Measurements from ENCODE around the gene KCTD5. TPM values are rescaled to one million over a fixed set of nuclear protein-coding genes. Genes with fewer than 3 reads are reported as not detected.
"Not testable (repeated sequence)": the region's sequence is repeated elsewhere in the genome, so short reads cannot be mapped to it uniquely, and the experiment has no call there.

Gene KCTD5
- total RNA-seq, 1 donor from 2014 or later = 27.2 TPM

DNA sequence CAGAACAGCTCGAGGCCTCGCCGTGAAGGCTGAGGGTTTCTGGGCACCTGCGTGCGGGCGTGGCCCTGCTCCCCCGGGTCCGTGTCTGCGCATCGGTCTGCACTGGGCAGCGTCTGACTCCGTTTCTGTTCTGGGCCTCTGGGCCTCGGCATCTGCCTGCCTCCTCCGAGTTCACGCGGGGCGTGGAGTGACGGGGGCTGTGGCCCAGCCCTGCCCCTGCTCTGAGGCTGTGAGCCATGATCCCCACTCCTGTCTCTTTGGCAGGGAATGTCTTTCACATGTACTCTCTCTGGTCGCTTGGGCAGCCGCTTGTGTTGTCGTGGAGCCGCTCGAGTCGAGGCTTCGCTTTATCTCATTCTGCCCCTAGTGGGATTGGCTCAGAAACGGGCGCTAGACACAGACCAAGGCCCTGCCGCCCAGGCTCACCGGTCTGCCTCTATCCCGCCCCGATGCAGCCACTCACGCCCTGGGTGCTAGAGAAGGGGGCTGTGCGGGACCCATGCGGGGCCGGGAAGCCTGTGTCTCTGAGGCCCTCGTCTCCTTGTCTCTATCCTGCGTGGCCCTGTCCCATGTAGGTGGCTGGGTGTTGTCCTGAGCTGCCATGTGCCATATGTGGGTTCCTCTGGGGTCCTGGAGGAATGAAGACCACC is 14.4 kb downstream of the KCTD5 start:
- DNase-seq (ENCODE audit: low read depth, low spot score) = not testable (repeated sequence)

GRCh38 chr16:2697401-2697948 is 15.2 kb downstream of the KCTD5 start:
- DNase-seq (ENCODE audit: low read depth, low spot score) = no peak

GRCh38 chr16:2698103-2698870 is 16.0 kb downstream of the KCTD5 start:
- DNase-seq (ENCODE audit: low read depth, low spot score) = no peak

DNA sequence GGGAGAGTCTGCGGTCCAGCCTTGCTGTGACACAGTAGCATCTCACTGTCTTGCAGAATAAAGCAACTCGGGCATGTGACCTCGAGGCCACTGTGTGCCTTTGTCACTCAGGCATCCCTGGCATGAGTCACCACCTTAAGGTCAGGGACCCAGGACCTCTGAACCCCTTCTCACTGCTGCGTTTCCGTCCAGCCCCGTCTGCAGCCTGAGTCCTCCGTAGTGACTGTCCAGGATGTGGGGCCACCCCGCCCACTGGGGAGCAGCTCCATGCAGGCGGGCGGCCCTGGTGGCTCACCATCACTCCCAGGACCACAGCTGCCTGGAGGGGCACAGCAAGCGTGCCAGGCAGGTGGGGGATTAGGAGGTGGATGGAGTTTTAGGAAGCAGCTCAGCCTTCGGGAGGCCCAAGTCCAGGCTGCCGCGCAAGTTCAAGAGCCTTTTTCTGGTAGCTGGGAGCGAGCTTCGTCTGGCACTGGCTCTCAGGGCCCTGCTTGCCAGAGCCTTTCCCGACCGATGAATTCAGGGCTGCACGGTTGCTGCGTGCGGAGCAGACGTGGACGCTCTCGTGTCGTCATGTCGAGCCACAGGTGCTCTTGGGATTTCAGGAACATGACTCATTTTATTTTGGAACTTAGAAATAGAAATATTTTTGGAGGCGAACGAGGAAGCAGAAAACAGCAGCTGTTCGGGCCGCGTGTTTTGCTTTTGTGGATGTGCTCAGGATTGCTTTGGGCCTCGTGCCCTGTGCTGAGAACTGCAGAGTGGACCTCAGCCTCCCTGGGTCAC is 16.8 kb downstream of the KCTD5 start:
- DNase-seq (ENCODE audit: low read depth, low spot score) = no peak

- DNase-seq (ENCODE audit: low read depth, low spot score) = no peak
Observed at GRCh38 chr16:2699791-2700600, 17.7 kb downstream of the KCTD5 start.

DNA sequence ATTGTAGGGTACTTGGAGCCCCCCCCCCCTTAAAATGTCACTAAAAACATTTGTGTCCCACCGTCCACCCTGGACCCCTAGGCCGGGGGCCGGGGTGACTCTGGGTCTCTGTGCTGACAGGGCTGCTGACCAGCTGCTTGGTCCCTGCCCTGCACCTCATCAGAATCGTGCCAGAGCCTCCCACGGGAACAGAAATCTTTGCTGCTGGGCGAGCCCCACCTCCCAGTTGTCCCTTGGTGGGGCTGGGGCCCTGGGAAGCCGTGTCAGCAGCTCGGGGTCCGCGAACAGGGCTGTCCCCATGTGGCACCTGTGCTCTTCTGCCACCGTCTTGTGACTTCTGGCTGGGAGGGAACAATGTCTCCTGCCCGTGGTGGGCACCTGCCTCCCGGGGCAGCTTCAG is 18.5 kb downstream of the KCTD5 start:
- DNase-seq (ENCODE audit: low read depth, low spot score) = no peak

GRCh38 chr16:2701272-2701671 is 18.9 kb downstream of the KCTD5 start:
- no peak for DNase-seq (ENCODE audit: low read depth, low spot score)

DNA sequence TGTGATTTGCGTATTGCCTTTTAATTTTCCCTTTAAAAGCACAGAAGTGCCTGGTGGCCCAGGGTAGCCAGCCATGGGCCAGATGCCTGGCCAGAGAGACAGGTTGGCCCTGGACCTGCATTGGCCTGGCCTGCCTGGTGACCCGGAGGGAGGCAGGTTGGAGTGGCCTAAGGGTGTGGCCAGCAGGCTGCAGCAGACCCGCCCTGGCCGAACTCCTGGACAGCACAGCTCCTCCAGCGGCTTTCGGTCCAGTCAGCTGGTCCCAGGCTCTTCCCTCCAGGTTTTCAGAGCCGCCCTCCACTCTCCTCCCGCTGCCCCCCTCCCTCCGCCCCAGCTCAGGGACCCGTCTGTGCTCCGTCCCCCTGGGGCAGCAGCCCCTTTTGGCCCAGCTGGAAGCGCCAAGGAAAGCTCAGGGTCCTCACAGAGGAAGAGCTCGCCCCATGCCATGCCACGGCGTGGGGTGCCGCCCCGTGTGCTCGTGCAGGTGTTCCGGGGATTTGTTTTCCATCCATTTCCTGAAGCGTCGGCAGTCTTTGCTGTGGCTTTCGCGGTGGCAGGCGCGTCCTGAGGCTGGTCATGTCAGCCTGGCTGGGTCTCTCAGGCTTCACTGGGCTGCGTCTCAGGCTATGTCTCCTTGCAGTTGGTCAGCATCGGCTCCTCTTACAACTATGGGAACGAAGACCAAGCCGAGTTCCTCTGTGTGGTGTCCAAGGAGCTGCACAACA is 19.6 kb downstream of the KCTD5 start:
- DNase-seq (ENCODE audit: low read depth, low spot score) = no peak

DNA sequence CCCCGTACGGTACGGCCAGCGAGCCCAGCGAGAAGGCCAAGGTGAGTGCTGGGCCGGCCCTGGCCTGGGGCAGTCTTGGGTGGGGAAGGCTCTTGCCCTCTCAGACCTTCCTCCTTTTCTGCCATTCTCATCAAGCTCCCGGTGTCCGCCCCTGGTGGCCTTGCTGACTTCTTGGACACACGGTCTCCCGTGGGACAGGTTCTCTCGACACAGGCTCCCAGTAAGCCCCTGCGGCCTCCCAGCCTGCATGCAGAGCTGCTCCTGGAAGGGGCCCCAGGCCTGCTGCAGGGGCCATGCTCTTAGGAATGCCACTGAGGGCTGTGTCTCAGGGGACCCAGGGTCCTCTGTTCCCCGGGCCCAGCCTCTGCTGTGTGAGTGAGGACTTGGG is 20.1 kb downstream of the KCTD5 start:
- DNase-seq (ENCODE audit: low read depth, low spot score) = no peak

DNA sequence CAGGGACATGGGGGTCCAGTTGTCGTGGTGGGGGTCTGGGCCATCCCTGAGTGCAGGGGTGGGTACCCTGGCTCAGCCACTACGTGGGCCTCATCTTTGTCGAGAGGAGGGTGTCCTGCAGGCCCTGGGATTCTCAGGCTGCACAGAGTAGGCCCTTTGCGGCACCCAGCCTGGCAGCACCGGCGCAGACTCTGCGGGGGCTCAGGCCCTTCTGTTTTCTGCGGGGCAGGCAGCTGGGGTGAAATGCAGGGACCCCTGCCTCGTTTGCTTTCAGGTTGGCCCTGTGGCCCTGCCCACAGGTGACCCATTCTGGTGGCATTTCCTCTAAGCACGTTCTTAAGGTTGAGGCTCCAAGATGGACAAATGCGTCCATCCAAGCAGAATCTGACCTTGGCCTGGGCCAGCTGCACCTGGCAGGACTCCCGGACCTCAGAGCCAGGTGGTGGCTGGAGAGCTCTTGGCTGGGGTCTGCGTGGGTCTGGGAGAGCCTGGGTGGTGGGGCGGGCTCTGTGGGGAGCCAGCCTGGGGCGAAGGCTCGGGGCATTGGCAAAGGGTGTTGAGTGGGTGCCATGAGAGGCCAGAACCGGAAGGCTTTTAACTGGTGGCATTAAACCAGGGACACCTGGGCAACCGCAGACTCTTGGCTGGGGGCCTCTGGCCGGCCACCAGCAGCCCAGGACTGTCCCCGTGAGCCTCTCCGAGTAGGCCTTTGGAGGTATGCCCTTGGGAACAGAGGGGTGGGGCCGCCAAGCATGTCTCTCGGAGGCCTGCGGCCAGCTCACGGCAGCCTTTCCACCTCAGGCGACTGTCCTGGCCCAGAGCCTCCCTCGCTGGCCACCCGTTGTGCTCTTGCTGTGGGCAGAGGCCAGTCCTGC is 20.8 kb downstream of the KCTD5 start:
- no peak for DNase-seq (ENCODE audit: low read depth, low spot score)

DNA sequence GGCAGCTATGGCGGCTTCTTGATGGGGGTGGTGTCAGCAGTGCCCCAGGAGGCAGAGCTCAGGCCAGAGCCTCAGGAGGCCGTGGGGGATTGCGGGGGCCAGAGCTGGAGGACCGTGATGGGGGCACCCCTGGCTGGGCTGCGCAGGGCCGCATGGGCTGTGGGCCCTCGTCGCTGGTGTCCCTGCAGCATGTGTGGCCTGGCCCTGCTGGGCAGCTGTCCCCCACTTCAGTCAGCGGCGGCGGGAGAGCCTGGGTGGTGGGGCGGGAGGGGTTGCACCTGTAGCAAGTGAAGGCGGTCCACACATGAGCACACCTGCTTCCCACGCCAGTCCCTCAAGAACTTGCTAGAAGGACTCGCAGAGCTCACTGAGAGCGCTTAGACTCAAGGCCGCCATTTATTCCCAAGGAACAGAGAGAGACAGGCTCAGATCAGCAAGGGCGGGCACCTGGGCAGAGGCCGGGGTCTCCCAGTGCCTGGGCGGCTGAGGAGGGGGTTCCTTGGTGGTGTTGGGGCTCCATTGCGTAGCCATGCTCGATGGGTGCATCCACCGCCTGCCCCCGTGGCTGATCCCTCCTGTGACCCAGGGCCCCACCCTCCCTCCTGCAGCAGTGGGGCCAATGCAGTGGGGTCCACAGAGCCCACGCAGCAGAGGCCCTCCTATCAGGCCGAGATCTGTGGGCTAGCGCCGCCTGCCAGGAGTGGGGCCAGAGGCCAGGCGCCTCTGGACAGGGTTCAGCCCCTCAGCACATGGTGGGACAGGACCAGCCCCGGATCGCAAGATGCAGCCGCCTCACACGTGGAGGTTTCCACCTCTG is 22.1 kb downstream of the KCTD5 start:
- DNase-seq (ENCODE audit: low read depth, low spot score) = no peak

- no peak for DNase-seq (ENCODE audit: low read depth, low spot score)
Observed at GRCh38 chr16:2704983-2705275, 22.6 kb downstream of the KCTD5 start.

DNA sequence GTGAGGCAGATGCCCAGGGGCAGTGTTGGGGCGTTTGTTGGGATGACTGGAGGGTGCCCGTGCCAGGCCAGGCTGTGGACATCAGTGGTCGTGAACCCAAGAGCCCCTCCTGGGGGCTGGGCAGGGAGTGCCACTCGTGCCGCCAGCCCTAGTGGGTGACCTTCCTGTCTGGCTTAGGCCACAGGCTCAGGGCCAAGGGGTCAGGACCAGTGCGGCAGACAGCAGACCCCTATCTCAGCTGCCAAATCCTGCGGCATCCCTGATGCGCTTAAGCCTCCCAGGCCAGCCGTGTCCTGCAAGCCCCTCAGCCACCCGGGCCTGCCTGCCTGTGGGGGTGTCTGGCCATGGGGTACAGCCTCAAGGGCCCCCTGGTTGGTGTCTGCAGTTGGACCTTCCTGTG is 23.0 kb downstream of the KCTD5 start:
- no peak for DNase-seq (ENCODE audit: low read depth, low spot score)

DNA sequence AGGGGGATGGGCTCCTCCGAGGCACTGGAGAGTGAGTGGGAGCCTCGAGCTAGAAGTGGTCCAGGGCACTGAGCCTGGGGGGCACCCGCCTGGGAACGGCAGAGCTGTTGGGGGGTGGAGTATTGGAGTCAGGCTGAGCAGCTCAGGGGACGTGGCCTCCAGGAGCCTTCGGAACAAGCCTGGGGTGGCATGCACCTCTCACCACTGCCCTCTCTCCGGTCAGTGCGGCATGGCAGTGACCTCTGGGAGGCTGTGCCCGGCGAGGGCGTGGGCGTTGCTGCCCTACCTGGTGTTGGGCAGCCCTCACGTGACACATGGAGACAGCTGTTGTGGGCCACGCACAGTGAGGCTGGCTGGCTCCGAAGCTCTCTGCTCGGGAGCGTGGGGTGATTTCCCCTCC is 23.8 kb downstream of the KCTD5 start:
- no peak for DNase-seq (ENCODE audit: low read depth, low spot score)

DNA sequence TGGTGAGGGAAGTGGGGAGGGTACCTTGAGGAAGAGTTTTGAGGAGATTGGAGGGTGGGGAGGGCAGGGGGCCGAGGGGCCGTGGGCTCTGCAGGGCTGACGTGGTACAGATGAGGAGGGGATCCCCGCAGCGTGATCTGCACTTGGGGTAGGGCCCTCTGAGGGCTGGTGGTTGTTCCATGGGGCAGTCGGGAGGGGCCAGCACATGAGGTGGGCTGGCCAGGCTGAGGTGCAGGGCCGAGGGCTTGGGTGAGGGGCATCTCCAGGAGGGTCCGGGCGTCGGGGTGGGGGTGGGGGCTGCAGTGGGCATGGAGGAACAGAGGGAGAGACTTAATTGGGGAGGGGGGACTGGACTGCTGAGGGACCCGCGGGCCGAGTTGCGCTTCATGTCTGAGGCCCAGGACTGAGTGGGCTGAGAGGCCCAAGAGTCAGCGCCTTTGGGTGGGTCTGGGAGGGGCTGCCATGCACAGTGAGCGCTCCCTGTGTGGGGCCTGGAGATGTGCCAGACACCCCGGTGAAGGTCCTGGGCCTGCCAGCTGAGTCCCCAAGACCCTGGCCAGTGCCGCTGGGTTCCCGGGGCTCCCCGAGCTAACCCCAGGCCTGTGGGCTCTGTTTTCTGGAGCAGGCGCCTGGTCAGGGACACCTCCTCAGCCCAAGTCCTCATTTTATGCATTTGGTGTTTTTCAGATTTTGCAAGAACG is 24.4 kb downstream of the KCTD5 start:
- DNase-seq (ENCODE audit: low read depth, low spot score) = no peak

DNA sequence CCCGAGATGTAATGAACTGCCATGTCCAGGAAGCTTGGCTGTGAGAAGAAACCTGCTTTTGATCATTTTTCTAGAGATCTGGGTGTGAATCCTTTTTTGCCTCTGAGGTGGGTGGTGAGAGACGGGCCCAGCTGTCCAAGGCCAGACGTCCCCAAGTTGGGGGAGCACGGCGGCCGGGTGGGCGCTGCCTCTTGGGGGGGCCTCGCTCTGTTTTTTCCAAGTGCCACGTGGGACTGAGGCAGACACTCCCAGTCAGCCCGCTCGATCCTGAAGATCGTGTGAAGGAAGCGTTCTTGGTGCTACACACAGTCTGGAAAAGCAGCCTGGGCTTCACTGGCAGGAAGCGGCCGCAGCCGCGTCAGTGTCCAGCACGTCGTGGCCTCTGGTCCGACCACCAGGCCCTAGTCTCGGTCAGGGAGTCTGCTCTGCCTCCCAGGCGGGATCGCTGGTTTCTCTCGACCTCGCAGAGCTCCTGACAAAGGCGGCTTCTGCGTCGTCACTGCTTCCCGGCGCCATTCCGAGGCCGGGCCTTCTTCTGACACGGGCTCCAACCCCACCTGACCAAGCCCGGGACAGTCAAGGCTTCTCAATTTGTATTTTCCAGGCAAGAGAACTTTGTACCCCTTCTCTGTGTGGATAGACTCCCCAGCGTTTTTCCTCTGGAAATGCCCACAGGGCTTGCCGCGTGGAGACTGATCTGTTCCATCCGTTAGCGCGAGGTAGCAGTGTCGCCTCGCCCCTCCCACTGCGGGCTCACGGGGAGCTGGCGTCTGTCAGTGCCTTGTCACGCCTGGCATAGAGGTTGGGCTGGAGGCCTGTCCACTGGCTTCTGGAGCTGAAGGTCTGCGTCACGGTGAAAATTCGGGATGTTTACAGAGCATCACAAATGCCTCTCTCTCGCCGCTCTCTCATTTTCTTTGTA is 25.3 kb downstream of the KCTD5 start:
- DNase-seq (ENCODE audit: low read depth, low spot score) = no peak

GRCh38 chr16:2708290-2708639 is 25.9 kb downstream of the KCTD5 start:
- DNase-seq (ENCODE audit: low read depth, low spot score) = no peak
